HFF-Myc (cell line): ENCODE measurements around the gene TFAP2C.

Experiments
- DNase-seq: peaks from one replicate; pipeline ENCODE4 v3.0.0-alpha.2; 2011; ENCODE audit warnings: low read depth; ENCODE audit errors: extremely low read depth
- H3K4me3 ChIP-seq: replicated peaks from 2 replicates; pipeline ENCODE4 v1.5.1; 2011; ENCODE audit warnings: low read depth, mild to moderate bottlenecking, control low read depth, low read length
- CTCF ChIP-seq: IDR thresholded peaks from 2 replicates; pipeline ENCODE4 v1.5.1; 2012; ENCODE audit warnings: mild to moderate bottlenecking, low read depth, low read length, control low read depth; ENCODE audit errors: missing control alignments

The TFAP2C gene

GRCh38 chr20:56687061-56687460 is 58.0 kb downstream of the TFAP2C start:
- H3K4me3 ChIP-seq, result no peak overlapping the region
- DNase-seq, result no peak
- TF ChIP-seq CTCF, result no peak

- no peak overlapping the region for H3K4me3 ChIP-seq
- DNase-seq, result no peak
- no peak for TF ChIP-seq CTCF
Measured at GRCh38 chr20:56688106-56688505, 59.0 kb downstream of the TFAP2C start.
